ENCODE data around the gene CST6. TPM values are rescaled to one million over a fixed set of nuclear protein-coding genes. Genes with fewer than 3 reads are reported as not detected.

The CST6 gene
- total RNA-seq, 1 donor: 2.9 TPM

DNA sequence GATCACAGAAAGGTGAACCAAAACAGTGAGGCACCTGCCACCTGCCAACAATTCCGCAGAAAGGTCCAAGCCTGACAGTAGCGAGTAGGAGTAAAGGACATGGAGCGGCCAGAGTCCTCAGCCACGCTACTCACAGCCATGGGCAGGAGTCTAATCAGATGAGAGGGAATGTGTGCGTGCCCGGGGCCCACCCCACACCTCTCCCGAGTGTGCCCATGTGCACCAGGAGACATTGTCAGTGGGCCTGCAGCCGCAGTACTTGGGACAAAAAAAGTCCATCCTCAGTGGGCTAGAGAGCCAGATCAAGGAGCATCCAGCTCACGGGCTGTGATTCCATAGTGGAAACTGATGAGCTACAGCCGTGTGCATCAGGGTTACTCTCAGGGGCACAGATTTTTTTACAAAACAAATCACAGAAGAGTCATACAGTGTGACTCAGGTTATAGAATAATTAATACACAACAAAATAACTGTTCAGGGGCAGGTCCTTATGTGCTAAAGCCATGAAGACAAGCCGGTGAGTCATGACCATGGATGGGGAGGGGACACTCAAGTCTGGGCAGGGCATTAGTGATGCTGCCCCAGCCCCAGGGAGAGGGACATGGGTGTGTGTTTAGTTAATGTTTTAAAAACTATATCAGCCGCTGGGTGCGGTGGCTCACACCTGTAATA is 38.2 kb upstream of the CST6 start:
- no peaks in the 10 kb centered on the region for H3K27me3 ChIP-seq (ENCODE audit: insufficient read depth, low read length)
- peaks cover 4% of the 10 kb centered on the region for H4K20me1 ChIP-seq (ENCODE audit: insufficient read depth, low read length)
- no peak overlapping the region for H3K27ac ChIP-seq (ENCODE audit: low read depth, low read length)
- TF ChIP-seq CTCF (IDR thresholded peaks at IDR 0.05; ENCODE audit: extremely low read depth, low read depth, low read length): no peak
- no peak overlapping the region for H3K4me2 ChIP-seq (ENCODE audit: insufficient read depth, low read length)
- no peaks in the 10 kb centered on the region for H3K4me1 ChIP-seq (ENCODE audit: insufficient read depth, low read length)
- H3K79me2 ChIP-seq (ENCODE audit: insufficient read depth, low read length): peaks cover 8% of the 10 kb centered on the region
- H2AFZ ChIP-seq (ENCODE audit: low read length): no peak overlapping the region
- H3K4me3 ChIP-seq (ENCODE audit: insufficient read depth, low read length): no peak overlapping the region
- no peaks in the 10 kb centered on the region for H3K9me3 ChIP-seq (ENCODE audit: low read depth, low read length)
- H3K36me3 ChIP-seq (ENCODE audit: insufficient read depth, low read length): peaks cover 69% of the 10 kb centered on the region
- peak; percentile 93 for DNase-seq (ENCODE audit: insufficient read length, low spot score, missing footprints)

DNA sequence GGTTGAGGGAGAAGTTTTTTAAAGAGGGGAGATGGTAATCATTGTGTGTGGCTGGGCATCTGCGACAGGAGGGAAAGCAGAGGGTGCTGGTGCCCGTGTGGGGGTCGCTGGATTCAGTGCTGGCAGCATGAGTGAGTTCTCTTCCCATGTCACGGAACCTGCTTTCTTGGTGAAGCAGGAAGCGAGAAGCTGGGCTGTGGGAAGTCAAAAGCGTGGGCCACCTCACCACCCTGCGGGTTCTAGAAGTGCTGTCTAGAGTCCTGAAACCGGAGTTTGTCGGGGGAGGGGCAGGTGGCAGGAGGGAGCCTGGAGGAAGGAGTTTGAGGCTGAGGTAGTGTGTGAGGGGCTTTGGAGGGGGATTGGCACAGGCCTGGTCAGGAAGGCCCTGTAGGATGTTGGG is 36.0 kb upstream of the CST6 start:
- no peak overlapping the region for H3K27ac ChIP-seq (ENCODE audit: low read depth, low read length)
- peaks cover 64% of the 10 kb centered on the region for H3K36me3 ChIP-seq (ENCODE audit: insufficient read depth, low read length)
- no peaks in the 10 kb centered on the region for H3K79me2 ChIP-seq (ENCODE audit: insufficient read depth, low read length)
- no peaks in the 10 kb centered on the region for H3K4me1 ChIP-seq (ENCODE audit: insufficient read depth, low read length)
- H3K9me3 ChIP-seq (ENCODE audit: low read depth, low read length): no peaks in the 10 kb centered on the region
- H4K20me1 ChIP-seq (ENCODE audit: insufficient read depth, low read length): no peaks in the 10 kb centered on the region
- DNase-seq (ENCODE audit: insufficient read length, low spot score, missing footprints): no peak
- H3K4me3 ChIP-seq (ENCODE audit: insufficient read depth, low read length): no peak overlapping the region
- no peak overlapping the region for H2AFZ ChIP-seq (ENCODE audit: low read length)
- TF ChIP-seq CTCF (IDR thresholded peaks at IDR 0.05; ENCODE audit: extremely low read depth, low read depth, low read length): no peak
- no peak overlapping the region for H3K4me2 ChIP-seq (ENCODE audit: insufficient read depth, low read length)
- no peaks in the 10 kb centered on the region for H3K27me3 ChIP-seq (ENCODE audit: insufficient read depth, low read length)

DNA sequence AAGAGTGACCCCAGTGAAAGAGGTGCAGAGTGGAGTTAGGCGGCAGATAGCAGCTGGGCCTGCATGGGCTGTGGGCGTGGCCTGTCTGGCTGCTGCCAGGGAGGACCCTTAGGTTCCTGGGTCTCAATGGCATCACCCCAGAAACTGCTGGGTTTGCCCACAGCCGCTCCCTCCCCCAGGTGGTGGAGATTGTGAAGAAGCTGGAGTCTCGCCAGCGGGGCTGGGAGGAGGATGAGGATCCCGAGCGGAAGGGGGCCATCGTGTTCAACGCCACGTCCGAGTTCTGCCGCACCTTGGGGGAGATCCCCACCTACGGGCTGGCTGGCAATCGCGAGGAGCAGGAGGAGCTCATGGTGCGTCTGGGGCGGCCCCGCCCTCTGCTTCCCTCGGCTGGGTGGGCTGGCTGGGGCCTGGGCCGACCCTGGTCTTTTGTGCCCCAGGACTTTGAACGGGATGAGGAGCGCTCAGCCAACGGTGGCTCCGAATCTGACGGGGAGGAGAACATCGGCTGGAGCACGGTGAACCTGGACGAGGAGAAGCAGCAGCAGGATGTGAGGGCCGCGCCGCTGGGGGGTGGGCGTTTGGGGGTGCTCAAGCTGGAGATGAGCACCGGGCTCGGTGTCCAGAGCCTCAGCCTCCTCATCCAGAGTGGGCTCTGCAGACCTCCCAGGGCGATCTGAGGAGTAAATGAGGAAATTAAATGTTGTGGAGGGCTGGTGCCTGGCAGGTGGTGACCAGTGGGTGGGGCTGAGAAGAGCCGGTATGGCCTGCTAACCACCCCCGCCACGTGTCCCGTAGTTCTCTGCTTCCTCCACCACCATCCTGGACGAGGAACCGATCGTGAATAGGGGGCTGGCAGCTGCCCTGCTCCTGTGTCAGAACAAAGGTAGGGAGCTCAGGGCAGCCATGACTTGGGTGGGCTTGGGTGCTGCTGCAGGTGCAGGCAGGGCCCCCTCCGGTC is 35.3 kb upstream of the CST6 start:
- peak; percentile 61 for DNase-seq (ENCODE audit: insufficient read length, low spot score, missing footprints)
- Histone ChIP-seq H3K27me3 (ENCODE audit: insufficient read depth, low read length) (no peaks in the 10 kb centered on the region), H3K4me1 (ENCODE audit: insufficient read depth, low read length) (no peaks in the 10 kb centered on the region), H3K9me3 (ENCODE audit: low read depth, low read length) (no peaks in the 10 kb centered on the region), H3K4me2 (ENCODE audit: insufficient read depth, low read length) (no peak overlapping the region), H2AFZ (ENCODE audit: low read length) (no peak overlapping the region), H3K79me2 (ENCODE audit: insufficient read depth, low read length) (no peaks in the 10 kb centered on the region), H3K4me3 (ENCODE audit: insufficient read depth, low read length) (no peak overlapping the region), H4K20me1 (ENCODE audit: insufficient read depth, low read length) (no peaks in the 10 kb centered on the region), H3K36me3 (ENCODE audit: insufficient read depth, low read length) (peaks cover 64% of the 10 kb centered on the region), H3K27ac (ENCODE audit: low read depth, low read length) (no peak overlapping the region)
- no peak for TF ChIP-seq CTCF (IDR thresholded peaks at IDR 0.05; ENCODE audit: extremely low read depth, low read depth, low read length)
